ENCODE results near the gene NAA16.

- TF ChIP-seq, protein P1, sequence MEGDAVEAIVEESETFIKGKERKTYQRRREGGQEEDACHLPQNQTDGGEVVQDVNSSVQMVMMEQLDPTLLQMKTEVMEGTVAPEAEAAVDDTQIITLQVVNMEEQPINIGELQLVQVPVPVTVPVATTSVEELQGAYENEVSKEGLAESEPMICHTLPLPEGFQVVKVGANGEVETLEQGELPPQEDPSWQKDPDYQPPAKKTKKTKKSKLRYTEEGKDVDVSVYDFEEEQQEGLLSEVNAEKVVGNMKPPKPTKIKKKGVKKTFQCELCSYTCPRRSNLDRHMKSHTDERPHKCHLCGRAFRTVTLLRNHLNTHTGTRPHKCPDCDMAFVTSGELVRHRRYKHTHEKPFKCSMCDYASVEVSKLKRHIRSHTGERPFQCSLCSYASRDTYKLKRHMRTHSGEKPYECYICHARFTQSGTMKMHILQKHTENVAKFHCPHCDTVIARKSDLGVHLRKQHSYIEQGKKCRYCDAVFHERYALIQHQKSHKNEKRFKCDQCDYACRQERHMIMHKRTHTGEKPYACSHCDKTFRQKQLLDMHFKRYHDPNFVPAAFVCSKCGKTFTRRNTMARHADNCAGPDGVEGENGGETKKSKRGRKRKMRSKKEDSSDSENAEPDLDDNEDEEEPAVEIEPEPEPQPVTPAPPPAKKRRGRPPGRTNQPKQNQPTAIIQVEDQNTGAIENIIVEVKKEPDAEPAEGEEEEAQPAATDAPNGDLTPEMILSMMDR (IDR thresholded peaks at IDR 0.05) = no peak
- TF ChIP-seq POLR2A (IDR thresholded peaks at IDR 0.05) = no peak
Observed at GRCh38 chr13:41313117-41313516, 2.0 kb downstream of the NAA16 start.
